Ectodermal cell (in vitro differentiated cells): ENCODE measurements around the gene BSPH1. TPM values are rescaled to one million over a fixed set of nuclear protein-coding genes. Genes with fewer than 3 reads are reported as not detected.

Source experiments
- H3K27ac ChIP-seq: 2 replicates; pipeline ENCODE4 v1.7.0; 2013; ENCODE audit warnings: mild to moderate bottlenecking, low read depth, low read length; ENCODE audit not compliant: insufficient read depth, poor library complexity, severe bottlenecking
- H3K27me3 ChIP-seq: 2 replicates; pipeline ENCODE4 v1.7.0; 2013; ENCODE audit warnings: mild to moderate bottlenecking, low read length; ENCODE audit not compliant: insufficient read depth, control insufficient read depth, poor library complexity, severe bottlenecking
- H3K36me3 ChIP-seq: one replicate; pipeline ENCODE4 v1.7.0; 2013; ENCODE audit warnings: low read length; ENCODE audit not compliant: control insufficient read depth, insufficient read depth
- H3K4me1 ChIP-seq: one replicate; pipeline ENCODE4 v1.7.0; 2013; ENCODE audit warnings: low read length; ENCODE audit not compliant: control insufficient read depth, insufficient read depth
- H3K4me3 ChIP-seq: 2 replicates; pipeline ENCODE4 v1.7.0; 2013; ENCODE audit warnings: low read depth, low read length, control low read depth; ENCODE audit not compliant: insufficient read depth
- H3K9me3 ChIP-seq: 2 replicates; pipeline ENCODE4 v1.7.0; 2013; ENCODE audit warnings: mild to moderate bottlenecking, low read length, moderate library complexity; ENCODE audit not compliant: control insufficient read depth
- WGBS, 2 experiments: methylation state at CpG; one replicate each; pipeline ENCODE4 v1.1.7; 2013; ENCODE audit warnings: missing lambda C conversion rate in 2 of 2; 5-methylcytosine and 5-hydroxymethylcytosine counted together
- polyA plus RNA-seq, 4 experiments: library from polyadenylated mRNA; stranded (reverse); fragments of 50-300 nt; gene quantifications; one replicate each; pipeline ENCODE4 v1.2.3, GENCODE V29; 2013

The BSPH1 gene, protein sequence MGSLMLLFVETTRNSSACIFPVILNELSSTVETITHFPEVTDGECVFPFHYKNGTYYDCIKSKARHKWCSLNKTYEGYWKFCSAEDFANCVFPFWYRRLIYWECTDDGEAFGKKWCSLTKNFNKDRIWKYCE
- polyA plus RNA-seq (2013, experiment 1 of 4) = not detected
- not detected for polyA plus RNA-seq (2013, experiment 2 of 4)
- not detected for polyA plus RNA-seq (2013, experiment 3 of 4)
- not detected for polyA plus RNA-seq (2013, experiment 4 of 4)

DNA sequence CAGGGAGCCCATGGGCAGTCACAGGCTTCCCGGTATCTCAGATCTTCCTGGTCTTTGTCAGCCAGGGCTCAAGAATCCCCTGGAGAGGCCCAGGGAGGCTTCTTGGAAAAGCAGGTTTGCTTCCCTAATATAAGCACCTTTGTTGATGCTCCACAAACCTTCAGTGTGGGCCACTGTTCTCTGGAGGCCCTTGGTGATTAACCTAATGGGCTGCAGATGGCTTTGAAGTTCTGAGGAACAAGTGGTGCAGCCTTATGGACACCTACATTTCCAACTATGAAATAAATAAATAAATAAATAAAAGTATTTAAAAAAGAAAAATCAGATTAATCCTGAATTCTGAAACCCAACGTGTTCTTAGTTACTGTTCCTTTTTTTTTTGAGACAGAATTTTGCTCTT lies at the start of gene BSPH1:
Gene BSPH1 (minus strand): TSS at position 101 of the 400 bp plus-strand sequence. CDS start 89 bp downstream, at position 12.
- WGBS, 2 experiments = 77 to 80% methylated on average over 2 of the region's 2 CpGs
- H3K27me3 ChIP-seq = no peaks in the 10 kb centered on the region
- H3K27ac ChIP-seq = no peak within 1 kb of the TSS
- H3K36me3 ChIP-seq = no peaks in the 10 kb centered on the region
- H3K4me3 ChIP-seq = no peak within 1 kb of the TSS
- H3K9me3 ChIP-seq = no peaks in the 10 kb centered on the region
- H3K4me1 ChIP-seq = no peaks in the 10 kb centered on the region

DNA sequence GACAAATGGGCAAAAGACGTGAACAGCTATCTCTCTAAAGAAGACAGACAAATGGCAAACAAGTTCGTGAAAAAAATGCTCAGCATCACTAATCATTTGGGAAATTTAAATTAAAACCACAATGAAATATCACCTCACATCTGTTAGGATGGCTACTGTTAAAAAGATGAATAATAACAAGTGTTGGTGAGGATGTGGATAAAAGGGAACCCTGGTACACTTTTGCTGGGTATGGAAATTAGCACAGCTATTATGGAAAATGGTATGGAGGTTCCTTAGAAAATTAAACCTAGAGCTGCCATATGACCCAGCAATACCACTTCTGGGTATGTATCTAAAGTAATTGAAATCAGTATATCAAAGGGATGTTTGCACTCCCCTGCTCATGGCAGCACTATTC lies 44.8 kb upstream of the BSPH1 start:
- H3K4me3 ChIP-seq = no peak overlapping the region
- WGBS, 2 experiments = 80 to 91% methylated on average over 2 of the region's 2 CpGs
- H3K9me3 ChIP-seq = no peaks in the 10 kb centered on the region
- H3K27ac ChIP-seq = no peak overlapping the region
- no peaks in the 10 kb centered on the region for H3K27me3 ChIP-seq
- no peaks in the 10 kb centered on the region for H3K36me3 ChIP-seq
- no peaks in the 10 kb centered on the region for H3K4me1 ChIP-seq

DNA sequence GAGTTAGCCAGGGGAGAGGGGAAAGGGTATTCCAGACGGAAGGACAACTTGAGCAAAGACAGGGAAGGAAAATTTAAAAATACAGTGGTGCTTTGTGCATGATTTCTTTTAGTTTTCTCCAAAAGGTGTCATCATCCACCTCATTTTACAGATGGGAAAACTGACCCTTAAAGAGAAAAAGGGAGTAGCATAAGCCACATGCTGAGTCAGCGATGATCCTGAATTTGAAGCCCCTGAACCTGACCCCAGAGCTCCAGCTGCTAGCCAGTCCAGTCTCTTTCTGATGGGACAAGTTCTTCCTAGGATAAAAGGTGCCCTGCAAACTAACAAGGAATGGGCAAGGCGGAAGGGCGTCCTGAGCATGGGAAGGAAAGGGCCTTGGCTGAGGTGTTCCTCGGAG lies 41.6 kb upstream of the BSPH1 start:
- Histone ChIP-seq H3K27ac (no peak overlapping the region), H3K27me3 (no peaks in the 10 kb centered on the region), H3K4me1 (no peaks in the 10 kb centered on the region), H3K4me3 (no peak overlapping the region), H3K9me3 (no peaks in the 10 kb centered on the region), H3K36me3 (no peaks in the 10 kb centered on the region)
- WGBS, 2 experiments = 86 to 91% methylated on average over 5 of the region's 5 CpGs

DNA sequence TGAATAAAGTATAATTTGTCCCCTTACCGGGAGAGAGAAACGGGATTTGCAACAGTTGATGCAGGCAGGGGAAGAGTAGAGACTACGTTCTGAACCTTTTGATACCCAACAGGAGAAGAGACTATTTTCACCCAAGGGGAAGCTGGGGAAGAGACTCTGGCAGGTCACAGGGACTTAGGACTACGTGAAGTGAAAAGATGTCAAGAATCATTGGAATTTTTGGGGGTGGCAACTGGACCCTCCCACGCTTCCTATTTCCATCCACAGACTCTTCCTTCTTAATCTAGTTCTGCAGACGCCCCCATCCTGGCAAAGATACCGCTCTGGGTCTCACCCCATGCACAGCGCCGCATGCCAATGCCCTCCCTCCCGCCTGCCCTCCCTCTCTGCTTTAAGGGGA lies 38.1 kb upstream of the BSPH1 start:
- no peaks in the 10 kb centered on the region for H3K27me3 ChIP-seq
- no peaks in the 10 kb centered on the region for H3K36me3 ChIP-seq
- no peaks in the 10 kb centered on the region for H3K4me1 ChIP-seq
- no peaks in the 10 kb centered on the region for H3K9me3 ChIP-seq
- no peak overlapping the region for H3K27ac ChIP-seq
- 80 to 81% methylated on average over 10 of the region's 10 CpGs for WGBS, 2 experiments
- no peak overlapping the region for H3K4me3 ChIP-seq

DNA sequence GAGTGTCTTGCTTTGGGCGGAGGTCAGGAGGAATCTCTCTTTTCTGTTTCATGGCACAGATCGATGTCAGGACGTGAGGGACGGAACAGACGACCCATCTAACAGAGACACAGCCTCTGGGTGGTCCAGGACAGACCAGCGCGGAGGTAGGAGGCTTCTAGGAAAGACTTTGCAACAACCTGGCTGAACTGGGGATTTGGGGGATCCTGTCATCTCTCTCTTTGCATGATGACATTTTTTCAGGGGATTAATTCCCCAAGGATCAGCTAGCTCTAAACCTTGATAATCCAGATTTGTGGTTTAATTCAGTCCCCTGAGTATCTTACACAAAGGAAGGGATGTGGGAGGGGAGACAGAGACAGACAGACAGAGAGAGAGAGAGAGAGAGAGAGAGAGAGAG lies 37.5 kb upstream of the BSPH1 start:
- Histone ChIP-seq H3K4me3 (no peak overlapping the region), H3K36me3 (no peaks in the 10 kb centered on the region), H3K4me1 (no peaks in the 10 kb centered on the region), H3K27ac (no peak overlapping the region), H3K27me3 (no peaks in the 10 kb centered on the region), H3K9me3 (no peaks in the 10 kb centered on the region)
- 83 to 86% methylated on average over 7 of the region's 7 CpGs for WGBS, 2 experiments

DNA sequence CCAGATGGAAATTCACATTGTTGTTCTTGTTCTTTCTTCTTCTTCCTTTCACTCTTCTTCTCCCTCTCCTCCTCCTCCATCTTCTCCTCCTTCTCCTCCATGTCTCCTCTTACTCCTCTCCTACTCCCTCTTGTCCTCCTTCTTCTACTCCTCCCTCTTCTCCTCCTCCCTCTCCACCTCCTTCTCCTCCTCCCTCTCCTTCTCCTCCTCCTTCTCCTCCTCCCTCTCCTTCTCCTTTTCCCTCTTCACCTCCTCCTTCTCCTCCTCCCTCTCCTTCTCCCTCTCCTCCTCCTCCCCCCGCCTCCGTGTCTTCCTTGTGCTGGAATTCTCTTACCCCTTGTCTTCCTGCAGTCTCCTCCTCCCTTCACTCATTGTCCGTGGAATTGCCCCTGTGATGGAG lies 33.5 kb upstream of the BSPH1 start:
- H3K9me3 ChIP-seq = no peaks in the 10 kb centered on the region
- H3K4me3 ChIP-seq = no peak overlapping the region
- H3K4me1 ChIP-seq = no peaks in the 10 kb centered on the region
- H3K36me3 ChIP-seq = no peaks in the 10 kb centered on the region
- whole genome bisulfite sequencing, 2 experiments = 69 to 70% methylated on average over 3 of the region's 3 CpGs
- H3K27me3 ChIP-seq = no peaks in the 10 kb centered on the region
- H3K27ac ChIP-seq = no peak overlapping the region

DNA sequence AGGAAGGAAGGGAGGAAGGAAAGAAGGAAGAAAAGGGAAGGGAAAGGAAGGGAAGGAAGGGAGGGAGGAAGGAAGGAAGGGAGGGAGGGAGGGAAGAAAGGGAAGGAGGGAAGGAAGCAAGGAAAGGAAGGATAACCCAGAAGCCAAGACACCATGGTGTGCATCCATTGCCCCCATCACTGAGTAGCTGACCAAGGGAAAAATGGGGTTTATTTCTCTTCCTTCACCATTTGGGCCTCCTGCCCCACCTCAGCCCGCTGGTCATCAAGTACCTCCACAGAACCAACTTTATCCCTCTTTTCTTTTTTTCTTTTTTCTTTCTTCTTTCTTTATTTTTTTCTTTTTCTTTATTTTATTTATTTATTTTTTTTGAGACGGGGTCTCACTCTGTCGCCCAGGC lies 31.5 kb upstream of the BSPH1 start:
- Histone ChIP-seq H3K4me1 (no peaks in the 10 kb centered on the region), H3K36me3 (no peaks in the 10 kb centered on the region), H3K9me3 (no peaks in the 10 kb centered on the region), H3K27ac (no peak overlapping the region), H3K4me3 (no peak overlapping the region), H3K27me3 (no peaks in the 10 kb centered on the region)
- WGBS, 2 experiments = 87% methylated on average over 2 to 3 of the region's 3 CpGs

DNA sequence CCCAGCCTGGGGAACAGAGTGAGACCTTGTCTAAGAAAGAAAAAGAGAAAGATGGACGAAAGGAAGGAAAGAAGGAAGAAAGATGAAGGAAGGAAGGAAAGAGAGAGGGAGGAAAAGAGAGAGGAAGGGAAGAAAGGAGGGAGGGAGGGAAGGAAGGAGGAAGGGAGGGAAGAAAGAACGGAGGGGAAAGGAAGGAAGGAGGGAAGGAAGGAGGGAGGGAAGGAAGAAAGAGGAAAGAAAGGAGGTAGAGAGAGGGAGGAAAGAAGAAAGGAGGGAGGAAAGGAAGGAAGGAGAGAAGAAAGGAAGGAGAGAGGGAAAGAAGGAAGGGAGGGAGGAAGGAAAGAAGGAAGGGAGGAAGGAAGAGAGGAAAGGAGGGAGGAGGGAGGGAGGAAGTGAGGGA lies 31.0 kb upstream of the BSPH1 start:
- no peak overlapping the region for H3K4me3 ChIP-seq
- no peaks in the 10 kb centered on the region for H3K4me1 ChIP-seq
- H3K36me3 ChIP-seq = no peaks in the 10 kb centered on the region
- H3K27me3 ChIP-seq = no peaks in the 10 kb centered on the region
- H3K27ac ChIP-seq = no peak overlapping the region
- 74 to 75% methylated on average over 2 of the region's 2 CpGs for WGBS, 2 experiments
- H3K9me3 ChIP-seq = no peaks in the 10 kb centered on the region

DNA sequence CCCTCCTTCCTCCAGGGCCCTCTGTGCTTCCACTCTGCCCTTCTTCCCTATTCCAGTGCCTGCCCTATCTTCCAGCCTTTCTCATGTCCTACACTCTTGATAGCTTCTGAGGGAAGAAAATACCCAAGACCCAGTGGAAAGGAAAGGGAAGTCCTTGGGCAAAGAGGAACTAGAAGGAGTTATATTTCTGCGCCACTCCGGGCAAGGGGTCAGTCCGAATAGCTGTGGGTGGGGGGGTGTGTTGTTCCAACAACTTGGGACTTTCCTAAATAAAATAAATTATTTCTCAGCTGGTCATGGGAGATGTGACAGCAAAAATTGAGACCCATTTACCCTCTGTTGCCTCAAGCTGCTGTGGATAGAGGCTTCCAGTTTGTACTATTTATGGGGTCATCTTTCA lies 28.7 kb upstream of the BSPH1 start:
- no peaks in the 10 kb centered on the region for H3K36me3 ChIP-seq
- peaks cover 2% of the 10 kb centered on the region for H3K9me3 ChIP-seq
- no peak overlapping the region for H3K4me3 ChIP-seq
- H3K27ac ChIP-seq = no peak overlapping the region
- H3K4me1 ChIP-seq = no peaks in the 10 kb centered on the region
- 83 to 98% methylated on average over 3 of the region's 3 CpGs for WGBS, 2 experiments
- no peaks in the 10 kb centered on the region for H3K27me3 ChIP-seq

DNA sequence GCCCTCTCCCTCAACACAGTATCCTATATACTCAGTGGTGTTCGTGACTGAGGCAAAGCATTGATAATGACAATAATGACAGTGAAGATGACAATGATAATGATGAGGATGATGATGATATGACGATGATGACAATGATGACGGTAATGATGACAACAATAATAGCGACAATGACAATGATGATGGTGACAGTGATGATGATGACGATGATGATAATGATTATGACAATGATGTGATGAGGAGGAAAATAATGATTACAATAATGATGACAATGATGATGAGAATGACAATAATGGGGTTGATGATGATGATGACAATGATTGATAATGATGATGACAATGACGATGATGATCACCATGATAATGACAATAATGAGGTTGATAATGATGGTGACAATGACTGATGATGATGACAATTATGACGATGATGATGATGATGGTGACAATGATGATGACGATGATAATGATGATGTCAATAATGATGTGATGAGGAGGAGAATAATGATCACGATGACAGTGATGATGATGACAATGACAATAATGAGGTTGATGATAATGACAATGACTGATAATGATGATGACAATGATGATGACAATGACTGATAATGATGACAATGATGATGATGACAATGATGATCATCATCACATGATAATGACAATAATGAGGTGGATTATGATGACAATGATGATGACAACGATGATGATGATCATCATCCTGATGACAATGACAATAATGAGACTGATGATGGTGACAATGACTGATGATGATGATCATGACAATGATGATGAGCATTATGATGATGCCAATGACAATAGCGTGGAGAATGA lies 19.2 kb upstream of the BSPH1 start:
- WGBS, 2 experiments = 89 to 91% methylated on average over 11 of the region's 11 CpGs
- H3K4me1 ChIP-seq = no peaks in the 10 kb centered on the region
- H3K9me3 ChIP-seq = no peaks in the 10 kb centered on the region
- H3K4me3 ChIP-seq = no peak overlapping the region
- no peaks in the 10 kb centered on the region for H3K27me3 ChIP-seq
- no peak overlapping the region for H3K27ac ChIP-seq
- H3K36me3 ChIP-seq = no peaks in the 10 kb centered on the region
